CD4-positive, alpha-beta T cell (primary cell): ENCODE results near the gene KIF5C. TPM values are rescaled to one million over a fixed set of nuclear protein-coding genes. Genes with fewer than 3 reads are reported as not detected.

Source experiments
- ATAC-seq: fragments of 200-7000 bp; cut with Tn5 transposase; one replicate; pipeline ENCODE4 v1.10.0; 2022; ENCODE audit warnings: mild to moderate bottlenecking; ENCODE audit not compliant: poor library complexity
- CTCF ChIA-PET: fragments of 350-600 bp; sonication (Branson Sonifier 250); formaldehyde crosslinking; loops from one replicate; lab custom pipeline; 2021; ENCODE audit warnings: antibody characterized with exemption, inconsistent platforms; lab: Charles Lee
- POLR2A ChIA-PET: fragments of 350-600 bp; sonication (Branson Sonifier 250); formaldehyde crosslinking; loops from one replicate; lab custom pipeline; 2021; ENCODE audit warnings: antibody characterized with exemption, inconsistent platforms; lab: Charles Lee
- DNase-seq, 14 experiments: peaks; one replicate each; pipeline ENCODE4 v3.0.0-alpha.2; 2013 to 2020; ENCODE audit warnings: mixed read lengths in 2 of 14
- H3K27ac ChIP-seq, 2 donors: one replicate each; pipeline versions ENCODE4 v1.5.1 to v1.7.0; 2013; ENCODE audit warnings: low read length in 2 of 2, low read depth in 1 of 2, mild to moderate bottlenecking in 1 of 2
- H3K27me3 ChIP-seq, 2 experiments: 1 replicate in 1 of 2; 2 replicates in 1 of 2; pipeline versions ENCODE4 v1.6.1 to v1.7.0; 2013; ENCODE audit warnings: low read length in 2 of 2, control low read depth in 1 of 2, mild to moderate bottlenecking in 1 of 2, moderate library complexity in 1 of 2; ENCODE audit not compliant: insufficient read depth in 2 of 2, control insufficient read depth in 1 of 2
- H3K36me3 ChIP-seq: one replicate; pipeline ENCODE4 v1.6.1; 2013; ENCODE audit warnings: low read length, control low read depth; ENCODE audit not compliant: insufficient read depth
- H3K4me1 ChIP-seq: one replicate; pipeline ENCODE4 v1.6.1; 2013; ENCODE audit warnings: low read length, control low read depth; ENCODE audit not compliant: insufficient read depth
- H3K4me3 ChIP-seq: one replicate; pipeline ENCODE4 v1.5.1; 2013; ENCODE audit warnings: mild to moderate bottlenecking, low read length, moderate library complexity
- H3K9me3 ChIP-seq, 2 experiments: 1 replicate in 1 of 2; 2 replicates in 1 of 2; pipeline versions ENCODE4 v1.6.1 to v1.7.0; 2013; ENCODE audit warnings: low read length in 2 of 2, mild to moderate bottlenecking in 2 of 2, control low read depth in 1 of 2, moderate library complexity in 1 of 2; ENCODE audit not compliant: control insufficient read depth in 1 of 2, insufficient read depth in 1 of 2
- H3K27ac Mint-ChIP-seq: one replicate; pipeline ENCODE4 v1.8.0; 2020; ENCODE audit warnings: mixed read lengths
- H3K27me3 Mint-ChIP-seq: one replicate; pipeline ENCODE4 v1.8.0; 2021; ENCODE audit warnings: mixed read lengths
- H3K36me3 Mint-ChIP-seq: one replicate; pipeline ENCODE4 v1.8.0; 2021; ENCODE audit warnings: low read depth, mixed read lengths
- H3K4me1 Mint-ChIP-seq: one replicate; pipeline ENCODE4 v1.8.0; 2021; ENCODE audit warnings: low read depth, mixed read lengths
- H3K4me3 Mint-ChIP-seq: one replicate; pipeline ENCODE4 v1.8.0; 2020; ENCODE audit warnings: mild to moderate bottlenecking, mixed read lengths
- H3K9me3 Mint-ChIP-seq: one replicate; pipeline ENCODE4 v1.8.0; 2020; ENCODE audit warnings: mixed read lengths
- CTCF ChIP-seq: fragments of 200-600 bp; IDR thresholded peaks from one replicate; pipeline ENCODE4 v1.8.0; 2022; ENCODE audit warnings: antibody characterized with exemption, mild to moderate bottlenecking
- intact Hi-C, 2 experiments: fragments of 100-400 bp; cut with DNase I in 1 of 2; cut with micrococcal nuclease in 1 of 2; formaldehyde crosslinking; loops; one replicate each; pipeline versions ENCODE4 v1.15.1 to v1.9.0; 2023 to 2025; cut with DNase I, micrococcal nuclease
- total RNA-seq, 174 experiments: library from RNA in 2 of 174; stranded (reverse) in 2 of 174; gene quantifications; one replicate each; pipeline ENCODE4 v1.2.3 and lab custom pipeline; 2021 to 2026

The KIF5C gene
- total RNA-seq, 2 experiments from 2014 or later, result 7.3 to 8.1 TPM

- intact Hi-C loops, result loop anchor here in 1 of 2 experiments (10.0 kb wide), 1 partner anchor 419 kb away; no protein-coding TSS in a partner anchor
- ATAC-seq, result no peak
- Histone ChIP-seq H3K27me3 (no peaks in the 10 kb centered on the region), H3K36me3 (peaks cover 10% of the 10 kb centered on the region), H3K4me3 (no peak overlapping the region), H3K4me1 (no peaks in the 10 kb centered on the region), H3K27ac (no peak overlapping the region), H3K9me3 (no peaks in the 10 kb centered on the region)
- POLR2A ChIA-PET, result no interaction called here
- Mint-ChIP-seq H3K4me1 (no peaks in the 10 kb centered on the region), H3K9me3 (no peaks in the 10 kb centered on the region), H3K36me3 (peaks cover 18% of the 10 kb centered on the region), H3K27me3 (no peaks in the 10 kb centered on the region), H3K27ac (no peak overlapping the region), H3K4me3 (no peak overlapping the region)
- no peak for TF ChIP-seq CTCF
- CTCF ChIA-PET, result no interaction called here
- DNase-seq, result no peak
Measured at GRCh38 chr2:148983896-148984295, 108.9 kb downstream of the KIF5C start.

- H3K36me3 ChIP-seq, result peaks cover 10% of the 10 kb centered on the region
- no peaks in the 10 kb centered on the region for H3K27me3 ChIP-seq
- no peaks in the 10 kb centered on the region for H3K9me3 ChIP-seq
- DNase-seq (no peak), ATAC-seq (no peak)
- Mint-ChIP-seq H3K4me1 (no peaks in the 10 kb centered on the region), H3K27me3 (no peaks in the 10 kb centered on the region), H3K4me3 (no peak overlapping the region), H3K9me3 (no peaks in the 10 kb centered on the region), H3K27ac (no peak overlapping the region), H3K36me3 (peaks cover 18% of the 10 kb centered on the region)
- H3K4me3 ChIP-seq, result no peak overlapping the region
- POLR2A ChIA-PET, result no interaction called here
- CTCF ChIA-PET, result no interaction called here
- no peak overlapping the region for H3K27ac ChIP-seq
- TF ChIP-seq CTCF, result no peak
- intact Hi-C loops, result loop anchor here in 1 of 2 experiments (10.0 kb wide), 1 partner anchor 420 kb away; no protein-coding TSS in a partner anchor
- H3K4me1 ChIP-seq, result no peaks in the 10 kb centered on the region
Measured at GRCh38 chr2:148984449-148984848, 109.4 kb downstream of the KIF5C start.

GRCh38 chr2:148987286-148987685 lies 112.3 kb downstream of the KIF5C start:
- Mint-ChIP-seq H3K9me3 (no peaks in the 10 kb centered on the region), H3K4me3 (no peak overlapping the region), H3K4me1 (no peaks in the 10 kb centered on the region), H3K36me3 (peaks cover 14% of the 10 kb centered on the region), H3K27me3 (no peaks in the 10 kb centered on the region), H3K27ac (no peak overlapping the region)
- POLR2A ChIA-PET, result no interaction called here
- Histone ChIP-seq H3K9me3 (no peaks in the 10 kb centered on the region), H3K27ac (no peak overlapping the region), H3K27me3 (no peaks in the 10 kb centered on the region), H3K4me1 (no peaks in the 10 kb centered on the region), H3K4me3 (no peak overlapping the region), H3K36me3 (peaks cover 14% of the 10 kb centered on the region)
- CTCF ChIA-PET, result interaction anchor here (1.7 kb wide), 1 partner anchor 478 kb away, joined by 4 read pairs; no protein-coding TSS in a partner anchor
- DNase-seq, result no peak
- no peak for ATAC-seq
- TF ChIP-seq CTCF, result no peak
- intact Hi-C loops, result loop anchor here in 1 of 2 experiments (10.0 kb wide), 1 partner anchor 422 kb away; no protein-coding TSS in a partner anchor
